ENCODE data around the gene SLC11A2. TPM values are rescaled to one million over a fixed set of nuclear protein-coding genes. Genes with fewer than 3 reads are reported as not detected.

SLC11A2 gene
- total RNA-seq, 1 donor from 2014 or later, result 40.0 TPM

DNA sequence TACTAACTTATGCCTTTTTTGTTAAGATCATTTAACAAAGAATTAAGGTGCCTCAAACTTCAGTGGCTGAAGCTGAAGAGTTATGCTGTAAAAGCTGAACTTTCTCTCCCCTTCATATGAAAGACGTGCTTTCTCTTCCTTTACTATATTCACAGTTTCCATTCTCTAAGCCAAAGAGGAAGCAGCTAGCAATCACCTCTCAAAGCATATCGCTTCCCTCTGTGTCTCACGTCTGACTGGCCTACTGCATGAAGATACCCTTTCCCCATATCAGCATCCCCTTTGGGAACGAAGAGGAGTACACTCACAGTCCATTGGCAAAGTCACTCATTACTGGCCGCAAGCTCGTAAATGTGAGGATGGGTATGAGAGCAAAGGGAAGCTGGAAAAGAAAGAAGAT lies 34.9 kb downstream of the SLC11A2 start:
- Histone ChIP-seq H4K20me1 (ENCODE audit: insufficient read depth, low read length) (no peaks in the 10 kb centered on the region), H3K36me3 (ENCODE audit: insufficient read depth, low read length) (peaks cover 20% of the 10 kb centered on the region), H3K27me3 (ENCODE audit: insufficient read depth, low read length) (no peaks in the 10 kb centered on the region), H2AFZ (ENCODE audit: low read depth, low read length) (no peak overlapping the region), H3K4me1 (ENCODE audit: insufficient read depth, low read length) (no peaks in the 10 kb centered on the region), H3K4me2 (ENCODE audit: low read length) (no peak overlapping the region), H3K79me2 (ENCODE audit: insufficient read depth, low read length) (no peaks in the 10 kb centered on the region), H3K9ac (ENCODE audit: low read length) (no peak overlapping the region), H3K9me3 (ENCODE audit: insufficient read depth, low read depth, low read length) (no peaks in the 10 kb centered on the region), H3K4me3 (ENCODE audit: insufficient read depth, low read depth, low read length) (no peak overlapping the region), H3K27ac (ENCODE audit: low read depth, low read length) (no peak overlapping the region)
- Mint-ChIP-seq H3K27me3 (ENCODE audit: low read depth, unreplicated experiment) (no peaks in the 10 kb centered on the region), H3K4me3 (ENCODE audit: unreplicated experiment) (no peak overlapping the region), H3K4me1 (ENCODE audit: low read depth, unreplicated experiment) (peaks cover 15% of the 10 kb centered on the region), H3K36me3 (ENCODE audit: low read depth, unreplicated experiment) (peaks cover 30% of the 10 kb centered on the region), H3K9me3 (ENCODE audit: unreplicated experiment) (no peaks in the 10 kb centered on the region), H3K27ac (ENCODE audit: unreplicated experiment) (no peak overlapping the region)
- DNase-seq (ENCODE audit: low read depth) (no peak), FAIRE-seq (no peak)
- no peak for TF ChIP-seq EZH2 (IDR thresholded peaks at IDR 0.05; ENCODE audit: insufficient read depth, low read length)
- TF ChIP-seq, protein P1, sequence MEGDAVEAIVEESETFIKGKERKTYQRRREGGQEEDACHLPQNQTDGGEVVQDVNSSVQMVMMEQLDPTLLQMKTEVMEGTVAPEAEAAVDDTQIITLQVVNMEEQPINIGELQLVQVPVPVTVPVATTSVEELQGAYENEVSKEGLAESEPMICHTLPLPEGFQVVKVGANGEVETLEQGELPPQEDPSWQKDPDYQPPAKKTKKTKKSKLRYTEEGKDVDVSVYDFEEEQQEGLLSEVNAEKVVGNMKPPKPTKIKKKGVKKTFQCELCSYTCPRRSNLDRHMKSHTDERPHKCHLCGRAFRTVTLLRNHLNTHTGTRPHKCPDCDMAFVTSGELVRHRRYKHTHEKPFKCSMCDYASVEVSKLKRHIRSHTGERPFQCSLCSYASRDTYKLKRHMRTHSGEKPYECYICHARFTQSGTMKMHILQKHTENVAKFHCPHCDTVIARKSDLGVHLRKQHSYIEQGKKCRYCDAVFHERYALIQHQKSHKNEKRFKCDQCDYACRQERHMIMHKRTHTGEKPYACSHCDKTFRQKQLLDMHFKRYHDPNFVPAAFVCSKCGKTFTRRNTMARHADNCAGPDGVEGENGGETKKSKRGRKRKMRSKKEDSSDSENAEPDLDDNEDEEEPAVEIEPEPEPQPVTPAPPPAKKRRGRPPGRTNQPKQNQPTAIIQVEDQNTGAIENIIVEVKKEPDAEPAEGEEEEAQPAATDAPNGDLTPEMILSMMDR (IDR thresholded peaks at IDR 0.05; ENCODE audit: insufficient read depth, low read depth, low read length), result no peak

DNA sequence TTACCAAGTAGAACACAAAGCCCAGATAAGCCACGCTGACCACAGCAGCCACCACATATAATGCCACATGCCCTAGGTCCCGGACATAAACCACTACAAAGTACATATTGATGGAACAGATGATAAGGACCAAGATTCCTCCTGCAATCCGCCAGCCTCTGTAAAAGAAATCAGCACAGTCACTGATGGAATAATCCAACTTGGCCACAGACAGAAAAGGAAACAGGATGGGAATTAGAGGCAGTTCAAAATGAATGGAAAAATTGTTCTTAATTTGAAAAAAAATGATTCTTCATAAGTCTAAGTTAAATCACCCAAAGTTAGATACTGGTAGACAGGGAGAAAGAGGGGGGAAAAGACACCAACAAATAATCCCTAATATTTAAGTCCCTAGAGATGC lies 35.4 kb downstream of the SLC11A2 start:
- no peaks in the 10 kb centered on the region for H3K4me1 ChIP-seq (ENCODE audit: insufficient read depth, low read length)
- TF ChIP-seq EZH2 (IDR thresholded peaks at IDR 0.05; ENCODE audit: insufficient read depth, low read length), result no peak
- TF ChIP-seq, protein P1 (IDR thresholded peaks at IDR 0.05; ENCODE audit: insufficient read depth, low read depth, low read length), result no peak
- H3K36me3 ChIP-seq (ENCODE audit: insufficient read depth, low read length), result peaks cover 20% of the 10 kb centered on the region
- H3K27ac Mint-ChIP-seq (ENCODE audit: unreplicated experiment), result no peak overlapping the region
- no peak overlapping the region for H3K4me2 ChIP-seq (ENCODE audit: low read length)
- no peak overlapping the region for H3K27ac ChIP-seq (ENCODE audit: low read depth, low read length)
- no peaks in the 10 kb centered on the region for H4K20me1 ChIP-seq (ENCODE audit: insufficient read depth, low read length)
- no peak overlapping the region for H3K4me3 Mint-ChIP-seq (ENCODE audit: unreplicated experiment)
- H3K9ac ChIP-seq (ENCODE audit: low read length), result no peak overlapping the region
- H3K4me3 ChIP-seq (ENCODE audit: insufficient read depth, low read depth, low read length), result no peak overlapping the region
- H3K36me3 Mint-ChIP-seq (ENCODE audit: low read depth, unreplicated experiment), result peaks cover 30% of the 10 kb centered on the region
- FAIRE-seq (no peak), DNase-seq (ENCODE audit: low read depth) (no peak)
- no peaks in the 10 kb centered on the region for H3K9me3 ChIP-seq (ENCODE audit: insufficient read depth, low read depth, low read length)
- H3K9me3 Mint-ChIP-seq (ENCODE audit: unreplicated experiment), result no peaks in the 10 kb centered on the region
- H3K79me2 ChIP-seq (ENCODE audit: insufficient read depth, low read length), result no peaks in the 10 kb centered on the region
- H3K27me3 Mint-ChIP-seq (ENCODE audit: low read depth, unreplicated experiment), result no peaks in the 10 kb centered on the region
- no peak overlapping the region for H2AFZ ChIP-seq (ENCODE audit: low read depth, low read length)
- no peaks in the 10 kb centered on the region for H3K27me3 ChIP-seq (ENCODE audit: insufficient read depth, low read length)
- peaks cover 15% of the 10 kb centered on the region for H3K4me1 Mint-ChIP-seq (ENCODE audit: low read depth, unreplicated experiment)

DNA sequence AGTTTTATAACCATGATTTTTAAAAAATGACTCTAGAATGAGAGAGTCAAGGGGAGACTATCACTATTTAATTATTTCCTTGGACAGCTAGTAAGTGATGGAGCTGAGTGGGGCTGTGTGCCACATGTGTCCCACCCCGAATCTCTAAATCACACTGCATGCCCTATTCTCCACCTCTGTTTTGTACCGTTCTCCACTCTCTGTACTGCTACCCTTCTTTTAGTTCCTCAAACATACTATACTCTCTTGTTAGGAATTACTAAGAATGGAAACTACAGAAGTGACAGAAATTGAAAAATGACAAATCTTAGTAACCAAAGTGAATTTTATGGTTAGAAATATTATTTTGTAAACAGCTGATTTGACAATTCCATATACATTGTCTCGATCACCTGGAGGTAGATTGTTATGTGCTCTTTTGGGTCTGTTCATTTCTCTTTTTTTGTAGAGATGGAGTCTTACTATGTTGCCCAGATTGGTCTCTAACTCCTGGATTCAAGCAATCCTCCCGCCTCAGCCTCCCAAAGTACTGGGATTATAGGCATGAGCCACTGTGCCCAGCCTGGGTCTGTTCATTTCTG lies 35.9 kb downstream of the SLC11A2 start:
- H3K36me3 Mint-ChIP-seq (ENCODE audit: low read depth, unreplicated experiment), result peaks cover 25% of the 10 kb centered on the region
- no peaks in the 10 kb centered on the region for H3K9me3 Mint-ChIP-seq (ENCODE audit: unreplicated experiment)
- no peaks in the 10 kb centered on the region for H3K27me3 Mint-ChIP-seq (ENCODE audit: low read depth, unreplicated experiment)
- Histone ChIP-seq H3K4me3 (ENCODE audit: insufficient read depth, low read depth, low read length) (no peak overlapping the region), H3K27me3 (ENCODE audit: insufficient read depth, low read length) (no peaks in the 10 kb centered on the region), H3K9ac (ENCODE audit: low read length) (no peak overlapping the region), H3K9me3 (ENCODE audit: insufficient read depth, low read depth, low read length) (no peaks in the 10 kb centered on the region), H3K4me1 (ENCODE audit: insufficient read depth, low read length) (peaks cover 4% of the 10 kb centered on the region), H3K79me2 (ENCODE audit: insufficient read depth, low read length) (no peaks in the 10 kb centered on the region), H4K20me1 (ENCODE audit: insufficient read depth, low read length) (no peaks in the 10 kb centered on the region), H3K4me2 (ENCODE audit: low read length) (no peak overlapping the region), H3K36me3 (ENCODE audit: insufficient read depth, low read length) (peaks cover 20% of the 10 kb centered on the region), H3K27ac (ENCODE audit: low read depth, low read length) (no peak overlapping the region), H2AFZ (ENCODE audit: low read depth, low read length) (no peak overlapping the region)
- no peak for DNase-seq (ENCODE audit: low read depth)
- TF ChIP-seq, protein P1 (IDR thresholded peaks at IDR 0.05; ENCODE audit: insufficient read depth, low read depth, low read length), result no peak
- no peak for TF ChIP-seq EZH2 (IDR thresholded peaks at IDR 0.05; ENCODE audit: insufficient read depth, low read length)
- peaks cover 17% of the 10 kb centered on the region for H3K4me1 Mint-ChIP-seq (ENCODE audit: low read depth, unreplicated experiment)
- H3K4me3 Mint-ChIP-seq (ENCODE audit: unreplicated experiment), result no peak overlapping the region
- H3K27ac Mint-ChIP-seq (ENCODE audit: unreplicated experiment), result no peak overlapping the region
- no peak for FAIRE-seq

Data from astrocyte (in vitro differentiated cells and primary cell).